ENCODE data around the gene CEP112.

- TF ChIP-seq CTCF (IDR thresholded peaks at IDR 0.05) (no peak), POLR2A (IDR thresholded peaks at IDR 0.05) (no peak)
These were observed 48.2 kb downstream of the CEP112 start for GRCh38 chr17:66143657-66144282.

All from testis (tissue), 2 donors.